Mesenteric fat pad (tissue), 1 donor: ENCODE data around the gene RGCC. TPM values are rescaled to one million over a fixed set of nuclear protein-coding genes. Genes with fewer than 3 reads are reported as not detected.

Experiments
- DNase-seq: peaks from one replicate; pipeline ENCODE4 v3.0.0-alpha.2; 2020; ENCODE audit warnings: low spot score
- total RNA-seq: library from RNA; stranded (reverse); fragmentation: NEBNext Ultra II Directional; extraction: Animal tissue kit (Norgen Biotek cat#: 25700); gene quantifications from one replicate; pipeline ENCODE4 v1.2.1, GENCODE V29; 2021
- donor health status: DM: yes; HTN: yes; CAD: no.

RGCC gene
- total RNA-seq, 1 donor from 2014 or later, result 205 TPM

DNA sequence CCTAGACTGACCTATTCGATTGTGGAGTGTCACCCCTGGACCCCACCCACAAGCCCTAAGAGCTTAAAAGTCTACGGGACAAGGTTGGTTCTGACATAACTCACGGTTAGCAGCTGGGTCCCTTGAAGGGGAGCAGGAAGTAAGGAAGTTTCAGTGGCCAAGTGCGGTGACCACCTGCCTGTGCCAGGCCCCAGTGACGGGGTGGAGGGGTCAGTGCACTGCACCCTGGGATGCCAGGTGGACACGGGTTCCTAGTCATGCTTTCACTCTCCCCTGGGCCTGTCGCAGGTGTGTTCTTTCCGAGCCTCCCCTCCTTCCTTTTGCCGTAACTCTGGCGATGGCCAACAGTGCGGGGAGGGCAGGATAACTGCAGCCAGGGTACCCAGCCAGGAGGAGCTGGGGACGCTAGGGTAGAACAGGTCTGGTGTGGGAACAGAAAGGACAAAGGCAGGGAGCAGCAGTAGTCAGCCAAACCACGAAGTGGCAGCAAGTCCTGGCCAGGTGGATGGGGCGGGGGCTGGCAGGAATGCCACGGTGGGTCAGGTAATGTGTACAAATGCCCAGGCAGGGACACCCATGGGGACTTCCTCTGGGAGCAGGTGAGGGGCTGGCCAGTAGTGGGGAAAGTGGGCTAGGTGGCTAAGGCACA lies 58.3 kb downstream of the RGCC start:
- DNase-seq, result no peak

DNA sequence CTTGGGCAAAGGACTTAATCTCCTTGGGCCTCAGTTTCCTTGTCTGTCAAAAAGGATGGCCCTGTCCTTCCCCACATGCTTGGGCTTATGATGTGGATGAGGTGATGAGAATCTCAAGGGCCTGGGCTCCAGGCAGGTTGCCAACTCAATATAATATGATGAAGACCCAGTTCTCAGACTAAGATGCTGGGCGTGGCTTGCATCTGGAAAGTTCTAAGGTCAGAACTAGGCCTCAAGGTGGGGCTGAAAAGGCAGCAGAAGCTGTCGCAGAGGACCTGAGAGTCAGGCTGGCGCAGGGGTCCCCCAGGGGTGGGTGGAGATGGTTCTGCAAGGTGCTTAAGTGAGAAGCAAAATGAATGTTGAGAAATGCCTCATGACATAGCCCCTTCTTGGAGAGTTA lies 58.8 kb downstream of the RGCC start:
- DNase-seq, result no peak

DNA sequence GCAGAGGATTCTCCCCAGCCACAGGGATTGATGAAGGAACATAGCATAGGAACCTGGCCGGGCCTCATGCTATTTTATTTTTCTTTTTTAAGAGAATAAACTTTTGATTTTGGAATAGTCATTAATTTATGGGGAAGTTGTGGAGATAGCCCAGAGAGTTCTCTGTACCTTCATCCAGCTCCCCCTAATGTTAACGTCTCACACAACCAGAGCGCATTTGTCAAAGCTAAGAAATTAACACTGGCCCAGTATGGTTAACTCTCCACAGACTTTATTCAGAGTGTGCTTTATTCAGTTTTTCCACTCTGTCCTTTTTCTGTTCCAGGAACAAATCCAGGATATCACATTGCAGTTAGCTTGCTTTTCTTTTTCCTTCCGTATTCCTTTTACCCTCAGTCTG lies 59.4 kb downstream of the RGCC start:
- DNase-seq, result no peak

DNA sequence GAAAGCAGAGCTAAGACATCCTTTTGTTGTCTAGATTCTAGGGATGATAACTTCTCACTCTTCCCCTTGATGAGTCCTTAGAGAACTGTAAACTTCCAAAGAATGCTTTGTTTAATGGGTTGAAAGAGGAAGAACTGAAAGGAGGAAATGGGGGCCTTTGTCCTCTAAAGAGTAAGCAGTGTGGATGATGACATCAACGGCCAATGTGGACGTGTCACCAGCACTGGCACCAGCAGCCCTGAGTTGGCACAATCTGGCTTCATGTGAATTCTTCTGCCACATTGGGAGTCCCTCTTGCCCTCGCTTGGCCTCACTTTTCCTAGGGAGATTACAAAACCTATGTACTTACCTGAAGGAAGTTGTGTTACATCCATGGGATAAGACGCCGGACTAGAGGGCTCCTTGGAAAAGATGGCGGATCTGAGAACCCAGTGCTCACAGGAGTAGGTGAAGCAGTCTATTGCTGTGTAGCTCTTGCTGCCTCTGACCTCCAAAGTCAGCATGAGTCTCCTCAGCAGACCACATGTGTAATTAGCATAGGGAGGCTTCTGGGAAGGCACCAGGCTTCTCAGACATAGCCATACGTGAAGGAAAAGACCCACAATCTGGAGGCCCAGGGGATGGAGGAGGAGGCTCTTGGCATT lies 62.8 kb downstream of the RGCC start:
- no peak for DNase-seq

Other genes starting within 250 kb of the RGCC start
- 7.7 TPM for gene MTRF1, start 194.0 kb upstream of the RGCC start, total RNA-seq
- gene NAA16, start 146.3 kb upstream of the RGCC start, total RNA-seq, result 12.8 TPM